NCI-H1930 (cell line): ENCODE results near the gene DPH7.
"Not testable (repeated sequence)": the region's sequence is repeated elsewhere in the genome, so short reads cannot be mapped to it uniquely, and the experiment has no call there.

ENCODE experiments used
- DNase-seq, 2 experiments: peaks; one replicate each; lab custom pipeline; 2025; lab: John Stamatoyannopoulos, UW

The DPH7 gene

GRCh38 chr9:137545123-137545522 is 33.6 kb downstream of the DPH7 start:
- DNase-seq = no peak

- DNase-seq = no peak
Measured at GRCh38 chr9:137544176-137544760, 34.5 kb downstream of the DPH7 start.

- no peak for DNase-seq
Measured at GRCh38 chr9:137543237-137543963, 35.3 kb downstream of the DPH7 start.

- DNase-seq = no peak
Measured at GRCh38 chr9:137542486-137542885, 36.2 kb downstream of the DPH7 start.

- no peak for DNase-seq
Measured at GRCh38 chr9:137540536-137540935, 38.2 kb downstream of the DPH7 start.

GRCh38 chr9:137538058-137538457 is 40.7 kb downstream of the DPH7 start:
- DNase-seq = no peak

- not testable (repeated sequence) for DNase-seq
Measured at GRCh38 chr9:137536594-137537131, 42.1 kb downstream of the DPH7 start.

- no peak for DNase-seq
Measured at GRCh38 chr9:137535120-137535428, 43.7 kb downstream of the DPH7 start.

- DNase-seq = no peak
Measured at GRCh38 chr9:137534256-137535119, 44.2 kb downstream of the DPH7 start.

GRCh38 chr9:137532891-137533468 is 45.7 kb downstream of the DPH7 start:
- DNase-seq = not testable (repeated sequence)

GRCh38 chr9:137531099-137531765 is 47.5 kb downstream of the DPH7 start:
- no peak for DNase-seq

- no peak for DNase-seq
Measured at GRCh38 chr9:137530331-137530730, 48.4 kb downstream of the DPH7 start.

GRCh38 chr9:137524981-137525317 is 53.8 kb downstream of the DPH7 start:
- DNase-seq = no peak

- no peak for DNase-seq
Measured at GRCh38 chr9:137524161-137524980, 54.4 kb downstream of the DPH7 start.

GRCh38 chr9:137522746-137523455 is 55.8 kb downstream of the DPH7 start:
- no peak for DNase-seq

- no peak for DNase-seq
Measured at GRCh38 chr9:137521405-137521985, 57.2 kb downstream of the DPH7 start.

- no peak for DNase-seq
Measured at GRCh38 chr9:137520614-137521404, 57.9 kb downstream of the DPH7 start.

GRCh38 chr9:137519553-137519952 is 59.2 kb downstream of the DPH7 start:
- no peak for DNase-seq
